SK-N-SH (cell line): ENCODE measurements around the gene THYN1. TPM values are rescaled to one million over a fixed set of nuclear protein-coding genes. Genes with fewer than 3 reads are reported as not detected.

Experiments
- CTCF ChIA-PET: fragments of 300-600, 350-600 bp; formaldehyde crosslinking; extraction: SDS; loops from one replicate; lab custom pipeline; 2021; lab: Yijun Ruan, JAX
- POLR2A ChIA-PET: fragments of 350-600 bp; sonication (Branson Sonifier 250); formaldehyde crosslinking; extraction: SDS; loops from one replicate; lab custom pipeline; 2020; ENCODE audit warnings: antibody characterized with exemption, inconsistent platforms; lab: Yijun Ruan, JAX
- DNase-seq: peaks from one replicate; pipeline ENCODE4 v3.0.0; 2012
- H2AFZ ChIP-seq: fragments of 200-600 bp; sonication (generic); 2 replicates; pipeline ENCODE4 v1.8.1; 2016; ENCODE audit warnings: antibody characterized with exemption, mild to moderate bottlenecking, low read depth
- H3F3A ChIP-seq: fragments of 200-600 bp; sonication (generic); replicated peaks from 2 replicates; pipeline ENCODE3; 2016; ENCODE audit warnings: antibody characterized with exemption, mild to moderate bottlenecking; ENCODE audit not compliant: insufficient read depth
- H3K27ac ChIP-seq, 2 experiments: fragments of 200-500 bp in 1 of 2; fragments of 200-600 bp in 1 of 2; sonication (Bioruptor generic) in 1 of 2; sonication (generic), shearing (Covaris generic) in 1 of 2; 2 replicates each; pipeline versions ENCODE4 v1.5.1 to v1.6.1; 2014 to 2016; ENCODE audit warnings: low read depth in 2 of 2, inconsistent platforms in 1 of 2, low read length in 1 of 2, mild to moderate bottlenecking in 1 of 2, mixed read lengths in 1 of 2
- H3K27me3 ChIP-seq: fragments of 200-600 bp; sonication (generic), shearing (Covaris generic); 2 replicates; pipeline ENCODE4 v1.6.1; 2016; ENCODE audit warnings: mixed run types; ENCODE audit not compliant: insufficient read depth
- H3K36me3 ChIP-seq, 2 experiments: fragments of 200-500 bp in 1 of 2; fragments of 200-600 bp in 1 of 2; sonication (Bioruptor generic) in 1 of 2; sonication (generic) in 1 of 2; replicated peaks in 1 of 2; 2 replicates each; pipeline versions ENCODE3 to v1.5.1; 2014 to 2016; ENCODE audit warnings: low read length in 1 of 2, mild to moderate bottlenecking in 1 of 2; ENCODE audit not compliant: insufficient read depth in 2 of 2, control insufficient read depth in 1 of 2
- H3K4me1 ChIP-seq, 2 experiments: fragments of 200-500 bp in 1 of 2; fragments of 200-600 bp in 1 of 2; sonication (Bioruptor generic) in 1 of 2; sonication (generic), shearing (Covaris generic) in 1 of 2; 2 replicates each; pipeline versions ENCODE4 v1.5.1 to v1.6.1; 2014 to 2016; ENCODE audit warnings: low read depth in 1 of 2, low read length in 1 of 2, mixed run types in 1 of 2; ENCODE audit not compliant: insufficient read depth in 2 of 2, control insufficient read depth in 1 of 2
- H3K4me2 ChIP-seq: fragments of 200-600 bp; sonication (generic), shearing (Covaris generic); 2 replicates; pipeline ENCODE4 v1.6.1; 2017; ENCODE audit warnings: mixed run types
- H3K4me3 ChIP-seq, 2 experiments: fragments of 200-500 bp in 1 of 2; fragments of 200-600 bp in 1 of 2; sonication (Bioruptor generic) in 1 of 2; sonication (generic), shearing (Covaris generic) in 1 of 2; 2 replicates each; pipeline versions ENCODE4 v1.5.1 to v1.8.1; 2014 to 2016; ENCODE audit warnings: low read depth in 2 of 2, inconsistent platforms in 1 of 2, low read length in 1 of 2, mild to moderate bottlenecking in 1 of 2, mixed read lengths in 1 of 2, moderate library complexity in 1 of 2
- H3K79me2 ChIP-seq: fragments of 200-600 bp; sonication (generic); 2 replicates; pipeline ENCODE4 v1.8.1; 2017; ENCODE audit warnings: mild to moderate bottlenecking; ENCODE audit not compliant: insufficient read depth
- H3K9ac ChIP-seq: fragments of 200-600 bp; sonication (generic); 2 replicates; pipeline ENCODE4 v1.6.1; 2017; ENCODE audit warnings: mixed run types
- H3K9me2 ChIP-seq: fragments of 200-600 bp; sonication (generic); 2 replicates; pipeline ENCODE4 v1.6.1; 2017; ENCODE audit warnings: mixed run types
- H3K9me3 ChIP-seq: fragments of 200-600 bp; sonication (generic); 2 replicates; pipeline ENCODE4 v1.6.1; 2017; ENCODE audit warnings: mixed run types, mild to moderate bottlenecking, moderate library complexity
- H4K20me1 ChIP-seq: fragments of 200-600 bp; sonication (generic); 2 replicates; pipeline ENCODE4 v1.6.1; 2017; ENCODE audit warnings: mild to moderate bottlenecking, mixed run types; ENCODE audit not compliant: insufficient read depth
- CTCF ChIP-seq: fragments of 200-600 bp; sonication (generic); IDR thresholded peaks from 2 replicates; pipeline ENCODE4 v1.6.1; 2017; ENCODE audit warnings: antibody characterized with exemption, mild to moderate bottlenecking, moderate library complexity
- EZH2phosphoT487 ChIP-seq: fragments of 200-600 bp; sonication (generic); IDR thresholded peaks from 2 replicates; pipeline ENCODE4 v1.6.1; 2017; ENCODE audit warnings: low read depth, mixed run types, mild to moderate bottlenecking, antibody characterized with exemption, moderate library complexity, borderline replicate concordance
- FOSL2 ChIP-seq: IDR thresholded peaks from 2 replicates; pipeline ENCODE4 v1.4.0; 2012; ENCODE audit warnings: low read depth, mild to moderate bottlenecking, moderate library complexity, borderline replicate concordance
- FOXM1 ChIP-seq: IDR thresholded peaks from 2 replicates; pipeline ENCODE4 v1.4.0; 2012; ENCODE audit warnings: low read depth, mild to moderate bottlenecking
- GATA2 ChIP-seq: sonication (generic); formaldehyde crosslinking; IDR thresholded peaks from 2 replicates; pipeline ENCODE4 v1.5.0; 2020; ENCODE audit warnings: mild to moderate bottlenecking, missing genetic modification reagents
- MAX ChIP-seq: IDR thresholded peaks from 2 replicates; pipeline ENCODE4 v1.4.0; 2012; ENCODE audit warnings: low read depth
- MEF2A ChIP-seq: IDR thresholded peaks from 2 replicates; pipeline ENCODE4 v1.4.0; 2012; ENCODE audit warnings: low read depth, borderline replicate concordance
- NFIC ChIP-seq: IDR thresholded peaks from 2 replicates; pipeline ENCODE4 v1.4.0; 2012; ENCODE audit warnings: borderline replicate concordance
- NRF1 ChIP-seq: IDR thresholded peaks from 2 replicates; pipeline ENCODE4 v1.6.1; 2012; ENCODE audit warnings: low read depth, mild to moderate bottlenecking, low read length
- POLR2AphosphoS5 ChIP-seq: IDR thresholded peaks from 2 replicates; pipeline ENCODE4 v1.6.1; 2012; ENCODE audit warnings: low read depth, low read length
- RAD21 ChIP-seq: IDR thresholded peaks from 2 replicates; pipeline ENCODE4 v1.6.1; 2012; ENCODE audit warnings: mild to moderate bottlenecking, low read length
- RCOR1 ChIP-seq: fragments of 150-350 bp; IDR thresholded peaks from 2 replicates; pipeline ENCODE4 v1.6.1; 2017; ENCODE audit warnings: antibody characterized with exemption, low read length
- RXRA ChIP-seq: IDR thresholded peaks from 2 replicates; pipeline ENCODE4 v1.4.0; 2012; ENCODE audit warnings: low read depth, mild to moderate bottlenecking, borderline replicate concordance
- SIN3A ChIP-seq: IDR thresholded peaks from 2 replicates; pipeline ENCODE4 v1.6.1; 2012; ENCODE audit warnings: low read depth, mild to moderate bottlenecking, low read length, moderate library complexity, borderline replicate concordance
- TCF12 ChIP-seq: IDR thresholded peaks from 2 replicates; pipeline ENCODE4 v1.4.0; 2012
- TEAD4 ChIP-seq: IDR thresholded peaks from 2 replicates; pipeline ENCODE4 v1.4.0; 2012; ENCODE audit warnings: mild to moderate bottlenecking, borderline replicate concordance; ENCODE audit not compliant: insufficient read depth
- YY1 ChIP-seq: IDR thresholded peaks from 2 replicates; pipeline ENCODE4 v1.4.0; 2012; ENCODE audit warnings: low read depth, mild to moderate bottlenecking
- WGBS: methylation state at CpG from one replicate; pipeline ENCODE4 v1.1.6; 2017; ENCODE audit warnings: low lambda C conversion rate; 5-methylcytosine and 5-hydroxymethylcytosine counted together
- polyA plus RNA-seq, 3 experiments: library from polyadenylated mRNA; depleted of rRNA; stranded (reverse); fragments of >200 nt; gene quantifications; 2 replicates each; pipeline ENCODE4 v1.2.3, GENCODE V29; 2012
- TF ChIP-seq, protein P1 (sequence below): fragments of 150-350 bp; IDR thresholded peaks from 2 replicates; pipeline ENCODE4 v1.6.1; 2016; ENCODE audit warnings: mild to moderate bottlenecking, low read depth, low read length
- TF ChIP-seq, protein P2 (sequence below): IDR thresholded peaks from 2 replicates; pipeline ENCODE4 v1.6.1; 2012; ENCODE audit warnings: mild to moderate bottlenecking, low read depth, low read length, moderate library complexity
- TF ChIP-seq, protein P3 (sequence below): IDR thresholded peaks from 2 replicates; pipeline ENCODE4 v1.4.0; 2012; ENCODE audit warnings: low read depth, borderline replicate concordance
- TF ChIP-seq, protein P4 (sequence below): IDR thresholded peaks from 2 replicates; pipeline ENCODE4; 2012

THYN1 gene
- 61.8 and 67.0 TPM in 2 replicates for polyA plus RNA-seq (2012; rRNA removed)
- 66.8 and 70.4 TPM in 2 replicates for polyA plus RNA-seq (2012; cell fraction: cytosol; rRNA removed)
- polyA plus RNA-seq (2012; cell fraction: nucleus; rRNA removed) = 53.2 and 70.4 TPM in 2 replicates

- POLR2A ChIA-PET = interaction anchor here (0.7 kb wide), 1 partner anchor 28 kb away, joined by 3 read pairs; the partner anchor contains the start of gene VPS26B
- 0% methylated on average over 14 of the region's 70 CpGs for WGBS
- TF ChIP-seq MEF2A (no peak), TEAD4 (no peak), RCOR1 (no peak), NRF1 (peak; percentile 54), CTCF (no peak), SIN3A (peak; percentile 31; the same call in 1 of the 2 replicates), POLR2AphosphoS5 (peak; percentile 84), GATA2 (CRISPR knock-in tag) (no peak), RXRA (no peak), EZH2phosphoT487 (no peak), TCF12 (no peak), FOXM1 (no peak), RAD21 (no peak), YY1 (peak; percentile 57; the same call in 1 of the 2 replicates), NFIC (no peak), FOSL2 (no peak), MAX (no peak)
- TF ChIP-seq, protein P1, sequence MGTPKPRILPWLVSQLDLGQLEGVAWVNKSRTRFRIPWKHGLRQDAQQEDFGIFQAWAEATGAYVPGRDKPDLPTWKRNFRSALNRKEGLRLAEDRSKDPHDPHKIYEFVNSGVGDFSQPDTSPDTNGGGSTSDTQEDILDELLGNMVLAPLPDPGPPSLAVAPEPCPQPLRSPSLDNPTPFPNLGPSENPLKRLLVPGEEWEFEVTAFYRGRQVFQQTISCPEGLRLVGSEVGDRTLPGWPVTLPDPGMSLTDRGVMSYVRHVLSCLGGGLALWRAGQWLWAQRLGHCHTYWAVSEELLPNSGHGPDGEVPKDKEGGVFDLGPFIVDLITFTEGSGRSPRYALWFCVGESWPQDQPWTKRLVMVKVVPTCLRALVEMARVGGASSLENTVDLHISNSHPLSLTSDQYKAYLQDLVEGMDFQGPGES = no peak
- TF ChIP-seq, protein P2, sequence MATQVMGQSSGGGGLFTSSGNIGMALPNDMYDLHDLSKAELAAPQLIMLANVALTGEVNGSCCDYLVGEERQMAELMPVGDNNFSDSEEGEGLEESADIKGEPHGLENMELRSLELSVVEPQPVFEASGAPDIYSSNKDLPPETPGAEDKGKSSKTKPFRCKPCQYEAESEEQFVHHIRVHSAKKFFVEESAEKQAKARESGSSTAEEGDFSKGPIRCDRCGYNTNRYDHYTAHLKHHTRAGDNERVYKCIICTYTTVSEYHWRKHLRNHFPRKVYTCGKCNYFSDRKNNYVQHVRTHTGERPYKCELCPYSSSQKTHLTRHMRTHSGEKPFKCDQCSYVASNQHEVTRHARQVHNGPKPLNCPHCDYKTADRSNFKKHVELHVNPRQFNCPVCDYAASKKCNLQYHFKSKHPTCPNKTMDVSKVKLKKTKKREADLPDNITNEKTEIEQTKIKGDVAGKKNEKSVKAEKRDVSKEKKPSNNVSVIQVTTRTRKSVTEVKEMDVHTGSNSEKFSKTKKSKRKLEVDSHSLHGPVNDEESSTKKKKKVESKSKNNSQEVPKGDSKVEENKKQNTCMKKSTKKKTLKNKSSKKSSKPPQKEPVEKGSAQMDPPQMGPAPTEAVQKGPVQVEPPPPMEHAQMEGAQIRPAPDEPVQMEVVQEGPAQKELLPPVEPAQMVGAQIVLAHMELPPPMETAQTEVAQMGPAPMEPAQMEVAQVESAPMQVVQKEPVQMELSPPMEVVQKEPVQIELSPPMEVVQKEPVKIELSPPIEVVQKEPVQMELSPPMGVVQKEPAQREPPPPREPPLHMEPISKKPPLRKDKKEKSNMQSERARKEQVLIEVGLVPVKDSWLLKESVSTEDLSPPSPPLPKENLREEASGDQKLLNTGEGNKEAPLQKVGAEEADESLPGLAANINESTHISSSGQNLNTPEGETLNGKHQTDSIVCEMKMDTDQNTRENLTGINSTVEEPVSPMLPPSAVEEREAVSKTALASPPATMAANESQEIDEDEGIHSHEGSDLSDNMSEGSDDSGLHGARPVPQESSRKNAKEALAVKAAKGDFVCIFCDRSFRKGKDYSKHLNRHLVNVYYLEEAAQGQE = no peak
- TF ChIP-seq, protein P3, sequence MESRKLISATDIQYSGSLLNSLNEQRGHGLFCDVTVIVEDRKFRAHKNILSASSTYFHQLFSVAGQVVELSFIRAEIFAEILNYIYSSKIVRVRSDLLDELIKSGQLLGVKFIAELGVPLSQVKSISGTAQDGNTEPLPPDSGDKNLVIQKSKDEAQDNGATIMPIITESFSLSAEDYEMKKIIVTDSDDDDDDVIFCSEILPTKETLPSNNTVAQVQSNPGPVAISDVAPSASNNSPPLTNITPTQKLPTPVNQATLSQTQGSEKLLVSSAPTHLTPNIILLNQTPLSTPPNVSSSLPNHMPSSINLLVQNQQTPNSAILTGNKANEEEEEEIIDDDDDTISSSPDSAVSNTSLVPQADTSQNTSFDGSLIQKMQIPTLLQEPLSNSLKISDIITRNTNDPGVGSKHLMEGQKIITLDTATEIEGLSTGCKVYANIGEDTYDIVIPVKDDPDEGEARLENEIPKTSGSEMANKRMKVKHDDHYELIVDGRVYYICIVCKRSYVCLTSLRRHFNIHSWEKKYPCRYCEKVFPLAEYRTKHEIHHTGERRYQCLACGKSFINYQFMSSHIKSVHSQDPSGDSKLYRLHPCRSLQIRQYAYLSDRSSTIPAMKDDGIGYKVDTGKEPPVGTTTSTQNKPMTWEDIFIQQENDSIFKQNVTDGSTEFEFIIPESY = 0 out of 2 replicates have a peak, but pooled peaks have one; percentile 9
- TF ChIP-seq, protein P4, sequence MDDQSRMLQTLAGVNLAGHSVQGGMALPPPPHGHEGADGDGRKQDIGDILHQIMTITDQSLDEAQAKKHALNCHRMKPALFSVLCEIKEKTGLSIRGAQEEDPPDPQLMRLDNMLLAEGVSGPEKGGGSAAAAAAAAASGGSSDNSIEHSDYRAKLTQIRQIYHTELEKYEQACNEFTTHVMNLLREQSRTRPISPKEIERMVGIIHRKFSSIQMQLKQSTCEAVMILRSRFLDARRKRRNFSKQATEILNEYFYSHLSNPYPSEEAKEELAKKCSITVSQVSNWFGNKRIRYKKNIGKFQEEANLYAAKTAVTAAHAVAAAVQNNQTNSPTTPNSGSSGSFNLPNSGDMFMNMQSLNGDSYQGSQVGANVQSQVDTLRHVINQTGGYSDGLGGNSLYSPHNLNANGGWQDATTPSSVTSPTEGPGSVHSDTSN = no peak
Measured at GRCh38 chr11:134253188-134253993, at the start of gene THYN1, which contains the start of gene ACAD8. TSS of gene THYN1 (minus strand) at chr11:134253352. CDS start at chr11:134252882, 470 bp downstream. TSS of gene ACAD8 (plus strand) at chr11:134253568. CDS start at chr11:134253601, 33 bp downstream.

More at GRCh38 chr11:134253188-134253993, at the start of gene THYN1, which contains the start of gene ACAD8:
- peak within 1 kb of the TSS; percentile 85 to 95 for H3K4me3 ChIP-seq
- H3K9me3 ChIP-seq = no peaks in the 10 kb centered on the region
- H3K9ac ChIP-seq = peak within 1 kb of the TSS; percentile 63
- H3K27ac ChIP-seq = peak within 1 kb of the TSS; percentile 23 to 83; a peak in 3 of 4 replicates
- no peaks in the 10 kb centered on the region for H3K27me3 ChIP-seq
- DNase-seq = peak; percentile 99
- peaks cover 4 to 11% of the 10 kb centered on the region in 2 experiments; a peak in 3 of 4 replicates for H3K4me1 ChIP-seq
- H3F3A ChIP-seq = no peaks in the 10 kb centered on the region
- H4K20me1 ChIP-seq = no peaks in the 10 kb centered on the region
- H3K4me2 ChIP-seq = peak within 1 kb of the TSS; percentile 91
- H3K79me2 ChIP-seq = peaks cover 35% of the 10 kb centered on the region
- H3K9me2 ChIP-seq = no peaks in the 10 kb centered on the region
- H2AFZ ChIP-seq = peak within 1 kb of the TSS; percentile 87
- peaks cover 18 to 32% of the 10 kb centered on the region in 2 experiments for H3K36me3 ChIP-seq
- CTCF ChIA-PET = interaction anchor here (0.8 to 2.7 kb wide), 7 partner anchors 9 to 42 kb away, joined by 3 to 9 read pairs (median 5); partner anchors contain the start of gene GLB1L3
